ENCODE measurements around the gene SHH. TPM values are rescaled to one million over a fixed set of nuclear protein-coding genes. Genes with fewer than 3 reads are reported as not detected.

The SHH gene
- total and polyA plus RNA-seq, 2 of the 13 experiments (the other 11 are each of a cell fraction or from before 2014, with no cell fraction given), result 1.9 to 3.4 TPM

DNA sequence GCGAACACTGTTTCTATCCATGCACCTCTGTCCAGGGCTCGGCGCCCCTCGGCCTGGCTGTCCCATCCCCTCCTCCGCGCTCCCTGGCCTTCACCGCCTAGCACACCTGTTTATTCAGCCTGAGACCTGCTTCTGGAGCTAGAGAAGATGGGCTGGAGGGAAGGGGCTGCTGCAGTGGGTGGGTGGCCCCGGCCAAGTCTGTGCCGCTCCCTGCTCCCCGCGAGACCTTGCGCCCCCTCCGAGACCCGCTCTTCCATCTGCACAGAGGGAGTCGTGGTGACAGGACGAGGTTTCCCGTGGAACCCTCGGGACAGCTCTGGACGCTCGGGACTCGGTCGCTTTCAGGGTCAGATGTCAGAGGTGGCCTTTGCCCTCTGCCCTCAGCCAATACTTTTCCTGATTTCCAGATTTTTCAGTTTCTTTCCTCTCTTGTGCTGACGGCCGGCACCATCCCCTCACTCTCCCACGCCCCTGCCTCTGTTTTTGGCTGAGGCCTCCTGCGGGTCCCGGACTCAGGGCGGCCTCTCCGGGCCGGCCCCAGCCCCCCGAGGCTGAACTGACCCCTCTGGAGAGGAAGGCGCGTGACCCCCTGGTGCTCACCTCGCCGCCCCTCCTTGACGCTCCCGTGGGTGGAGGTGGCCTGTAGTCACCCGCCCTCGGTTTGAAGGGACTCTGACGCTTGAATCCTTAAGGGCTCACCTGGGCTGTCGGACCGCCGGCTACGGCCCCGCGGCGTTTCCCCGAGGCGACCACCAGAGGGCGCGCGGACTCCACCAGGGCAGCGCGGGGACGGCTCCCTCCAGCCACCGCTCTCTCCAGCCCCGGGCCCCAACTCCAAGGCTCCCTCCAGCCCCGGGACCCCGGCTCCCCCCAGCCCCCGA is 15.6 kb downstream of the SHH start (continued):
- TF ChIP-seq, protein P1, sequence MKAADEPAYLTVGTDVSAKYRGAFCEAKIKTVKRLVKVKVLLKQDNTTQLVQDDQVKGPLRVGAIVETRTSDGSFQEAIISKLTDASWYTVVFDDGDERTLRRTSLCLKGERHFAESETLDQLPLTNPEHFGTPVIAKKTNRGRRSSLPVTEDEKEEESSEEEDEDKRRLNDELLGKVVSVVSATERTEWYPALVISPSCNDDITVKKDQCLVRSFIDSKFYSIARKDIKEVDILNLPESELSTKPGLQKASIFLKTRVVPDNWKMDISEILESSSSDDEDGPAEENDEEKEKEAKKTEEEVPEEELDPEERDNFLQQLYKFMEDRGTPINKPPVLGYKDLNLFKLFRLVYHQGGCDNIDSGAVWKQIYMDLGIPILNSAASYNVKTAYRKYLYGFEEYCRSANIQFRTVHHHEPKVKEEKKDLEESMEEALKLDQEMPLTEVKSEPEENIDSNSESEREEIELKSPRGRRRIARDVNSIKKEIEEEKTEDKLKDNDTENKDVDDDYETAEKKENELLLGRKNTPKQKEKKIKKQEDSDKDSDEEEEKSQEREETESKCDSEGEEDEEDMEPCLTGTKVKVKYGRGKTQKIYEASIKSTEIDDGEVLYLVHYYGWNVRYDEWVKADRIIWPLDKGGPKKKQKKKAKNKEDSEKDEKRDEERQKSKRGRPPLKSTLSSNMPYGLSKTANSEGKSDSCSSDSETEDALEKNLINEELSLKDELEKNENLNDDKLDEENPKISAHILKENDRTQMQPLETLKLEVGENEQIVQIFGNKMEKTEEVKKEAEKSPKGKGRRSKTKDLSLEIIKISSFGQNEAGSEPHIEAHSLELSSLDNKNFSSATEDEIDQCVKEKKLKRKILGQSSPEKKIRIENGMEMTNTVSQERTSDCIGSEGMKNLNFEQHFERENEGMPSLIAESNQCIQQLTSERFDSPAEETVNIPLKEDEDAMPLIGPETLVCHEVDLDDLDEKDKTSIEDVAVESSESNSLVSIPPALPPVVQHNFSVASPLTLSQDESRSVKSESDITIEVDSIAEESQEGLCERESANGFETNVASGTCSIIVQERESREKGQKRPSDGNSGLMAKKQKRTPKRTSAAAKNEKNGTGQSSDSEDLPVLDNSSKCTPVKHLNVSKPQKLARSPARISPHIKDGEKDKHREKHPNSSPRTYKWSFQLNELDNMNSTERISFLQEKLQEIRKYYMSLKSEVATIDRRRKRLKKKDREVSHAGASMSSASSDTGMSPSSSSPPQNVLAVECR (CRISPR knock-in tag; IDR thresholded peaks at IDR 0.05; ENCODE audit: borderline replicate concordance), result peak; percentile 23; the same call in 1 of the 2 replicates
- TF ChIP-seq ZBTB7A (CRISPR knock-in tag; IDR thresholded peaks at IDR 0.05), result no peak
- TF ChIP-seq SOX6 (IDR thresholded peaks at IDR 0.05), result no peak
- TF ChIP-seq SOX6 (CRISPR knock-in tag; IDR thresholded peaks at IDR 0.05), result no peak
- TF ChIP-seq, protein P2, sequence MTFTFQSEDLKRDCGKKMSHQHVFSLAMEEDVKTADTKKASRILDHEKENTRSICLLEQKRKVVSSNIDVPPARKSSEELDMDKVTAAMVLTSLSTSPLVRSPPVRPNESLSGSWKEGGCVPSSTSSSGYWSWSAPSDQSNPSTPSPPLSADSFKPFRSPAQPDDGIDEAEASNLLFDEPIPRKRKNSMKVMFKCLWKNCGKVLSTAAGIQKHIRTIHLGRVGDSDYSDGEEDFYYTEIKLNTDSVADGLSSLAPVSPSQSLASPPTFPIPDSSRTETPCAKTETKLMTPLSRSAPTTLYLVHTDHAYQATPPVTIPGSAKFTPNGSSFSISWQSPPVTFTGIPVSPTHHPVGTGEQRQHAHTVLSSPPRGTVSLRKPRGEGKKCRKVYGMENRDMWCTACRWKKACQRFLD (CRISPR knock-in tag; IDR thresholded peaks at IDR 0.05; ENCODE audit: borderline replicate concordance), result 0 out of 2 replicates have a peak, but pooled peaks have one; percentile 52
- TF ChIP-seq NR2F6 (IDR thresholded peaks at IDR 0.05), result 0 out of 2 replicates have a peak, but pooled peaks have one; percentile 20
- no peak for TF ChIP-seq NR2F6 (CRISPR knock-in tag; IDR thresholded peaks at IDR 0.05)
- no peak for TF ChIP-seq ZNF224 (CRISPR knock-in tag; IDR thresholded peaks at IDR 0.05)
- peak; percentile 96 for TF ChIP-seq RAD21 (CRISPR knock-in tag; IDR thresholded peaks at IDR 0.05)
- TF ChIP-seq FOXK1 (CRISPR knock-in tag; IDR thresholded peaks at IDR 0.05; ENCODE audit: borderline replicate concordance, low read depth), result no peak
- 0 out of 2 replicates have a peak, but pooled peaks have one; percentile 43 for TF ChIP-seq MEIS1 (CRISPR knock-in tag; IDR thresholded peaks at IDR 0.05; ENCODE audit: borderline replicate concordance)
- 0 out of 2 replicates have a peak, but pooled peaks have one; percentile 52 for TF ChIP-seq ZNF670 (CRISPR knock-in tag; IDR thresholded peaks at IDR 0.05; ENCODE audit: borderline replicate concordance)
- no peak for TF ChIP-seq NFATC3 (CRISPR knock-in tag; IDR thresholded peaks at IDR 0.05)
- TF ChIP-seq ZNF558 (CRISPR knock-in tag; IDR thresholded peaks at IDR 0.05; ENCODE audit: borderline replicate concordance), result no peak
- TF ChIP-seq ZNF619 (CRISPR knock-in tag; IDR thresholded peaks at IDR 0.05), result no peak
- peak; percentile 96 for TF ChIP-seq STAG1 (CRISPR knock-in tag; IDR thresholded peaks at IDR 0.05)
- no peak for TF ChIP-seq HNRNPUL1 (IDR thresholded peaks at IDR 0.05; ENCODE audit: low read depth, low read length)
- TF ChIP-seq, protein P3, sequence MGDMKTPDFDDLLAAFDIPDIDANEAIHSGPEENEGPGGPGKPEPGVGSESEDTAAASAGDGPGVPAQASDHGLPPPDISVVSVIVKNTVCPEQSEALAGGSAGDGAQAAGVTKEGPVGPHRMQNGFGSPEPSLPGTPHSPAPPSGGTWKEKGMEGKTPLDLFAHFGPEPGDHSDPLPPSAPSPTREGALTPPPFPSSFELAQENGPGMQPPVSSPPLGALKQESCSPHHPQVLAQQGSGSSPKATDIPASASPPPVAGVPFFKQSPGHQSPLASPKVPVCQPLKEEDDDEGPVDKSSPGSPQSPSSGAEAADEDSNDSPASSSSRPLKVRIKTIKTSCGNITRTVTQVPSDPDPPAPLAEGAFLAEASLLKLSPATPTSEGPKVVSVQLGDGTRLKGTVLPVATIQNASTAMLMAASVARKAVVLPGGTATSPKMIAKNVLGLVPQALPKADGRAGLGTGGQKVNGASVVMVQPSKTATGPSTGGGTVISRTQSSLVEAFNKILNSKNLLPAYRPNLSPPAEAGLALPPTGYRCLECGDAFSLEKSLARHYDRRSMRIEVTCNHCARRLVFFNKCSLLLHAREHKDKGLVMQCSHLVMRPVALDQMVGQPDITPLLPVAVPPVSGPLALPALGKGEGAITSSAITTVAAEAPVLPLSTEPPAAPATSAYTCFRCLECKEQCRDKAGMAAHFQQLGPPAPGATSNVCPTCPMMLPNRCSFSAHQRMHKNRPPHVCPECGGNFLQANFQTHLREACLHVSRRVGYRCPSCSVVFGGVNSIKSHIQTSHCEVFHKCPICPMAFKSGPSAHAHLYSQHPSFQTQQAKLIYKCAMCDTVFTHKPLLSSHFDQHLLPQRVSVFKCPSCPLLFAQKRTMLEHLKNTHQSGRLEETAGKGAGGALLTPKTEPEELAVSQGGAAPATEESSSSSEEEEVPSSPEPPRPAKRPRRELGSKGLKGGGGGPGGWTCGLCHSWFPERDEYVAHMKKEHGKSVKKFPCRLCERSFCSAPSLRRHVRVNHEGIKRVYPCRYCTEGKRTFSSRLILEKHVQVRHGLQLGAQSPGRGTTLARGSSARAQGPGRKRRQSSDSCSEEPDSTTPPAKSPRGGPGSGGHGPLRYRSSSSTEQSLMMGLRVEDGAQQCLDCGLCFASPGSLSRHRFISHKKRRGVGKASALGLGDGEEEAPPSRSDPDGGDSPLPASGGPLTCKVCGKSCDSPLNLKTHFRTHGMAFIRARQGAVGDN (CRISPR knock-in tag; IDR thresholded peaks at IDR 0.05), result peak; percentile 39
- peak; percentile 50; the same call in 1 of the 2 replicates for TF ChIP-seq KDM2A (CRISPR knock-in tag; IDR thresholded peaks at IDR 0.05; ENCODE audit: borderline replicate concordance, low read depth)

Measured in HepG2 (cell line).